DOHH2 (cell line): ENCODE data around the gene TRAFD1.

Source experiments
- H3F3A ChIP-seq: fragments of 200-600 bp; sonication (generic), shearing (Covaris generic); 2 replicates; pipeline ENCODE4 v1.6.0; 2016; ENCODE audit warnings: antibody characterized with exemption, mild to moderate bottlenecking; ENCODE audit not compliant: control insufficient read depth, insufficient read depth
- H3K27ac ChIP-seq: fragments of 200-600 bp; sonication (generic); 2 replicates; pipeline ENCODE4 v1.5.1; 2014; ENCODE audit warnings: low read depth, mild to moderate bottlenecking, low read length, moderate library complexity
- H3K27me3 ChIP-seq: fragments of 200-600 bp; sonication (generic); 2 replicates; pipeline ENCODE4 v1.6.1; 2014; ENCODE audit warnings: mild to moderate bottlenecking, low read length, mixed read lengths; ENCODE audit not compliant: control insufficient read depth
- H3K36me3 ChIP-seq: fragments of 200-600 bp; sonication (generic); 2 replicates; pipeline ENCODE4 v1.6.1; 2014; ENCODE audit warnings: mild to moderate bottlenecking, low read length, moderate library complexity, mixed read lengths; ENCODE audit not compliant: control insufficient read depth
- H3K4me1 ChIP-seq: fragments of 200-600 bp; sonication (generic); 2 replicates; pipeline ENCODE4 v1.6.1; 2014; ENCODE audit warnings: mild to moderate bottlenecking, low read length, mixed read lengths; ENCODE audit not compliant: control insufficient read depth
- H3K4me2 ChIP-seq: fragments of 200-600 bp; sonication (generic); 2 replicates; pipeline ENCODE4 v1.6.0; 2014; ENCODE audit warnings: mild to moderate bottlenecking, low read length, moderate library complexity
- H3K4me3 ChIP-seq: fragments of 200-600 bp; sonication (generic); 2 replicates; pipeline ENCODE4 v1.5.1; 2014; ENCODE audit warnings: mild to moderate bottlenecking, low read length, mixed read lengths
- H3K79me2 ChIP-seq: fragments of 200-600 bp; sonication (generic); 2 replicates; pipeline ENCODE4 v1.6.1; 2014; ENCODE audit warnings: mild to moderate bottlenecking, low read length, mixed read lengths; ENCODE audit not compliant: control insufficient read depth
- H3K9me2 ChIP-seq: fragments of 200-600 bp; sonication (generic); replicated peaks from 2 replicates; pipeline ENCODE4 v1.6.1; 2014; ENCODE audit warnings: mild to moderate bottlenecking, low read length, mixed read lengths; ENCODE audit not compliant: control insufficient read depth
- H3K9me3 ChIP-seq: fragments of 200-600 bp; sonication (generic); 2 replicates; pipeline ENCODE4 v1.6.1; 2014; ENCODE audit warnings: antibody characterized with exemption, low read length, mixed read lengths; ENCODE audit not compliant: control insufficient read depth, insufficient read depth
- H4K20me1 ChIP-seq: fragments of 200-600 bp; sonication (generic); 2 replicates; pipeline ENCODE4 v1.6.0; 2014; ENCODE audit warnings: low read depth, mild to moderate bottlenecking, antibody characterized with exemption, low read length, moderate library complexity; ENCODE audit not compliant: control insufficient read depth, insufficient read depth
- EZH2phosphoT487 ChIP-seq: fragments of 200-600 bp; sonication (generic); IDR thresholded peaks from 2 replicates; pipeline ENCODE4 v1.6.1; 2017; ENCODE audit warnings: borderline replicate concordance, mild to moderate bottlenecking, antibody characterized with exemption, low read length, moderate library complexity, mixed read lengths
- TF ChIP-seq, protein P1 (sequence below): fragments of 200-600 bp; sonication (generic); IDR thresholded peaks from one replicate; pipeline ENCODE4 v1.5.1; 2014; ENCODE audit warnings: antibody characterized with exemption, mild to moderate bottlenecking, low read depth, low read length; ENCODE audit not compliant: poor library complexity, severe bottlenecking

TRAFD1 gene

DNA sequence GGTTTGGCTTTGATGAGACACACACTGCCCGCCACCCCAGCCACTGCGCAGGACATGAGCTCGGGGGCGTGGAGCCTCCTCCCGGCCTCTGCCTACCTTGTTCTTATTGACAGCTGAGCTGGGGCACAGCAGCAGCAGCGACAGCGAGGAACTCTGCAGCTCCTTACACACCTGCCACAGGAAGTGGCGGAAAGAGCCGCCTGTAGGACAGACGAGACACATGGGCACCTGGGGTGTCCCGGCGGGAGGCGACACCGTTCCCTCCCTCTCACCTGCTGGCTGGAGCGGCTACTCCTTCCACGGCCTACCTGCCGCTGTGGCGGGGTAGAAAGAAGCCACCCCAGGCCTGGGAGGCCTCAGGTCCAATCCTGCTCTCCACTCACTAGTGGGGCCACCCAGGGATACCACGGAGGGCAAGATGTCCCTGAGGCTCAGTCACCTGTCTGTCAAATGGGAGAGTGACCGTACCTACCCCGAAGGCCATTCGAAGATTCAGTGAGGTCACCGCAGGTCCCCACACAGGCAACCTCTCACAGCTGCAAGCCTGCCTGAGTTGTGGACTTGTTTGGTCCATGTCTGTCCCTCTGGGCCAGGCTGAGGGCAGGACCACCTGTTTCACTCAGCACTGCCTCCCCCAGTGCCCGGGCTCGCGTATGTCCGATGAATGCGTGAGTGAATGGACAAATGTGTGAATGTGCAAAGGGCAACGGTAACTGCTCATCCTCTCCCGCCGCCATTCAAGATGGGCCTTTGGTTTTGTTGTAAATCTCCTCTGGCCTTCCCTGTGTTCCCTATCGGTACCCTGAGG is 42.6 kb downstream of the TRAFD1 start:
- Histone ChIP-seq H3K27me3 (no peaks in the 10 kb centered on the region), H3K4me3 (no peak overlapping the region), H3K36me3 (peaks cover 6% of the 10 kb centered on the region), H3K4me1 (no peaks in the 10 kb centered on the region), H3K79me2 (no peaks in the 10 kb centered on the region), H3K9me3 (no peaks in the 10 kb centered on the region), H3K4me2 (no peak overlapping the region), H3F3A (no peaks in the 10 kb centered on the region), H3K27ac (no peak overlapping the region), H4K20me1 (no peaks in the 10 kb centered on the region), H3K9me2 (no peaks in the 10 kb centered on the region)
- TF ChIP-seq, protein P1, sequence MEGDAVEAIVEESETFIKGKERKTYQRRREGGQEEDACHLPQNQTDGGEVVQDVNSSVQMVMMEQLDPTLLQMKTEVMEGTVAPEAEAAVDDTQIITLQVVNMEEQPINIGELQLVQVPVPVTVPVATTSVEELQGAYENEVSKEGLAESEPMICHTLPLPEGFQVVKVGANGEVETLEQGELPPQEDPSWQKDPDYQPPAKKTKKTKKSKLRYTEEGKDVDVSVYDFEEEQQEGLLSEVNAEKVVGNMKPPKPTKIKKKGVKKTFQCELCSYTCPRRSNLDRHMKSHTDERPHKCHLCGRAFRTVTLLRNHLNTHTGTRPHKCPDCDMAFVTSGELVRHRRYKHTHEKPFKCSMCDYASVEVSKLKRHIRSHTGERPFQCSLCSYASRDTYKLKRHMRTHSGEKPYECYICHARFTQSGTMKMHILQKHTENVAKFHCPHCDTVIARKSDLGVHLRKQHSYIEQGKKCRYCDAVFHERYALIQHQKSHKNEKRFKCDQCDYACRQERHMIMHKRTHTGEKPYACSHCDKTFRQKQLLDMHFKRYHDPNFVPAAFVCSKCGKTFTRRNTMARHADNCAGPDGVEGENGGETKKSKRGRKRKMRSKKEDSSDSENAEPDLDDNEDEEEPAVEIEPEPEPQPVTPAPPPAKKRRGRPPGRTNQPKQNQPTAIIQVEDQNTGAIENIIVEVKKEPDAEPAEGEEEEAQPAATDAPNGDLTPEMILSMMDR, result no peak
- TF ChIP-seq EZH2phosphoT487, result no peak

DNA sequence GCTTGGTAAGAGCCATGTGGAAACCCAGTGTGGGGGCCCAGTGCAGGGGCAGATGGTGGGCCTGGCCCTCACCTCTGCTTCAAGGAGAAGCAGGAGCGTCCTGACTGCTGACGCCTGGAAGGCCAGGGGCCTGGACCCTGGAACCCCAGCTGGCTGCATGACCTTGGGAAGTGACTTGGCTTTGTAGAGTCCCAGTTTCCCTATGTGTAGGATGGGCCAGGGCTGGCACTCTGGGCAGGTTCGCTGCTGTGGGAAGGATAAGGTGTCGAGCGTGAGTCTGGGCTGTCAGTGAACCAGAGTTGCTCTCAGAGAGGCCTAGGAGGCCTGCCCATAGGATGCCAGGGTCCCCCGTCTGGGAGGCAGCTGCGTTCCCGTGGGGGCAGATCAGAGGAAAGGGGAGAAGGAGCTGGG is 43.2 kb downstream of the TRAFD1 start:
- no peaks in the 10 kb centered on the region for H3K27me3 ChIP-seq
- H3K4me3 ChIP-seq, result no peak overlapping the region
- H3K9me2 ChIP-seq, result no peaks in the 10 kb centered on the region
- no peaks in the 10 kb centered on the region for H4K20me1 ChIP-seq
- no peak overlapping the region for H3K27ac ChIP-seq
- TF ChIP-seq, protein P1, result no peak
- TF ChIP-seq EZH2phosphoT487, result no peak
- H3K36me3 ChIP-seq, result peaks cover 4% of the 10 kb centered on the region
- H3K79me2 ChIP-seq, result no peaks in the 10 kb centered on the region
- no peak overlapping the region for H3K4me2 ChIP-seq
- H3K4me1 ChIP-seq, result no peaks in the 10 kb centered on the region
- no peaks in the 10 kb centered on the region for H3K9me3 ChIP-seq
- no peaks in the 10 kb centered on the region for H3F3A ChIP-seq

DNA sequence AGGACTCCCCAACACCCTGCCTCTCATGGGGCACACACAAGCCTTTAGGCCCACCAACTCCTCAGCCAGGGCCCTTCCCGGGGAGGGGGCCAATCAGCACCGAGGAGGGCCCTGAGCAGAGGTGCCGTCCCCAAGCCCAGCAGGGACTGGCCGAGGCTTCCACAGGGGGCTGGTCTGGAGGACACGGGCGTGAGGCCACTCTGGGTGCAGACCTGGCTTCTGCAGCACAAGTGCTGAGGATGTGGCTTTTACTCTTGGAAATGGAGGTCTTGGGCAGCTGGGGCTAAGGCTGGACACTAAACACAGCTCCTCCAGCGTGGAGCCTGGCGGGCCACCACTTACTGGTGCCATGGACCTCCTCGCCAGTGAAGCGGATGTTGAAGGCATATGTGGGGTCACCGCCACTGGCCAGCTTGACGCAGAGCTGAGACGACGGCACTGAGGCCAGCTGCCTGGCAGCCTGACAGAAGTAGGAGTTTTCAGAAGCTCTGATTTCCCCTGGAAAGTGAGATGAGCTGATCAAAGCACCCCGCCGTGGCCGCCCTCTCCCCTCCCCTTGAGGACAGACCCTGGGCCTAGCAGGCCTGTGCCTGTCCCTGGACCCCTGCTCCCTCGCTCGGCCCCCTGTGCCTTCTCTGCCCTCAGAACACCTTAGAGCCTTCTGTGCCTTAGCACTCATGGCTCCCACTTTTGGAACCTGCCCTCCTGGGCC is 44.0 kb downstream of the TRAFD1 start:
- H3K9me2 ChIP-seq, result no peaks in the 10 kb centered on the region
- no peak overlapping the region for H3K4me2 ChIP-seq
- no peak overlapping the region for H3K27ac ChIP-seq
- peaks cover 4% of the 10 kb centered on the region for H3K36me3 ChIP-seq
- no peaks in the 10 kb centered on the region for H3K27me3 ChIP-seq
- no peaks in the 10 kb centered on the region for H3K9me3 ChIP-seq
- no peaks in the 10 kb centered on the region for H3F3A ChIP-seq
- no peak overlapping the region for H3K4me3 ChIP-seq
- TF ChIP-seq, protein P1, result no peak
- TF ChIP-seq EZH2phosphoT487, result no peak
- no peaks in the 10 kb centered on the region for H4K20me1 ChIP-seq
- no peaks in the 10 kb centered on the region for H3K79me2 ChIP-seq
- no peaks in the 10 kb centered on the region for H3K4me1 ChIP-seq
